Fibroblast of lung (primary cell): ENCODE measurements around the gene PCSK5. TPM values are rescaled to one million over a fixed set of nuclear protein-coding genes. Genes with fewer than 3 reads are reported as not detected.

ENCODE experiments used
- DNase-seq, 2 donors: peaks; one replicate each; pipeline versions ENCODE4 v3.0.0 to v3.0.0-alpha.2; 2010; ENCODE audit warnings: low read depth in 2 of 2
- H2AFZ ChIP-seq: 2 replicates; pipeline ENCODE4 v1.5.1; 2012; ENCODE audit warnings: low read length, control low read depth, inconsistent platforms
- H3K27ac ChIP-seq: 2 replicates; pipeline ENCODE4 v1.5.1; 2011; ENCODE audit warnings: low read length, control low read depth; ENCODE audit not compliant: insufficient read depth
- H3K27me3 ChIP-seq: 2 replicates; pipeline ENCODE4 v1.5.1; 2011; ENCODE audit warnings: mild to moderate bottlenecking, low read length; ENCODE audit not compliant: control insufficient read depth, insufficient read depth
- H3K36me3 ChIP-seq: 2 replicates; pipeline ENCODE4 v1.5.1; 2011; ENCODE audit warnings: low read length; ENCODE audit not compliant: control insufficient read depth, insufficient read depth
- H3K4me1 ChIP-seq: 2 replicates; pipeline ENCODE4 v1.5.1; 2011; ENCODE audit warnings: low read length; ENCODE audit not compliant: control insufficient read depth, insufficient read depth; ENCODE audit errors: extremely low read depth
- H3K4me2 ChIP-seq: 2 replicates; pipeline ENCODE4 v1.5.1; 2011; ENCODE audit warnings: low read length, control low read depth; ENCODE audit not compliant: insufficient read depth; ENCODE audit errors: extremely low read depth
- H3K4me3 ChIP-seq, 4 experiments: fragments of 200-600 bp in 1 of 4; sonication (generic) in 1 of 4; replicated peaks in 1 of 4; 2 replicates each; pipeline ENCODE4 v1.5.1; 2011 to 2016; ENCODE audit warnings: low read length in 4 of 4, low read depth in 3 of 4, mild to moderate bottlenecking in 3 of 4, control low read depth in 2 of 4, inconsistent platforms in 1 of 4, mixed read lengths in 1 of 4; ENCODE audit not compliant: insufficient read depth in 1 of 4; ENCODE audit errors: control extremely low read depth in 1 of 4
- H3K79me2 ChIP-seq: 2 replicates; pipeline ENCODE4 v1.5.1; 2012; ENCODE audit warnings: mild to moderate bottlenecking, low read length, inconsistent platforms; ENCODE audit not compliant: control insufficient read depth, insufficient read depth
- H3K9ac ChIP-seq: 2 replicates; pipeline ENCODE4 v1.5.1; 2011; ENCODE audit warnings: mild to moderate bottlenecking, low read length, control low read depth; ENCODE audit not compliant: insufficient read depth
- H3K9me3 ChIP-seq: 2 replicates; pipeline ENCODE4 v1.5.1; 2012; ENCODE audit warnings: low read depth, low read length; ENCODE audit not compliant: control insufficient read depth, insufficient read depth
- H4K20me1 ChIP-seq: 2 replicates; pipeline ENCODE4 v1.5.1; 2011; ENCODE audit warnings: low read length; ENCODE audit not compliant: control insufficient read depth, insufficient read depth; ENCODE audit errors: extremely low read depth
- EZH2 ChIP-seq: IDR thresholded peaks from 2 replicates; pipeline ENCODE4 v1.5.1; 2012; ENCODE audit warnings: low read length, control low read depth, mild to moderate bottlenecking; ENCODE audit errors: missing control alignments
- polyA plus RNA-seq, 2 donors: library from polyadenylated mRNA; depleted of rRNA in 1 of 2; stranded (reverse) in 1 of 2; unstranded in 1 of 2; fragments of >200 nt; gene quantifications; 2 replicates each; pipeline ENCODE4 v1.2.1, GENCODE V29; 2011 to 2012; ENCODE audit warnings: missing spikeins in 1 of 2
- total RNA-seq: library from RNA; depleted of rRNA; stranded (reverse); fragments of >200 nt; gene quantifications from 2 replicates; pipeline ENCODE4 v1.2.1, GENCODE V29; 2014
- TF ChIP-seq, protein P1 (sequence below), 2 donors: IDR thresholded peaks in 1 of 2; conservative IDR thresholded peaks in 1 of 2; 1 replicate in 1 of 2; 2 replicates in 1 of 2; pipeline ENCODE4 v1.5.1; 2011 to 2012; ENCODE audit warnings: low read length in 2 of 2, control low read depth in 1 of 2, inconsistent platforms in 1 of 2, low read depth in 1 of 2, mild to moderate bottlenecking in 1 of 2

The PCSK5 gene
- total and polyA plus RNA-seq, 2 donors (not counting 1 experiment from before 2014, with no cell fraction given), result 3.1 to 4.8 TPM

GRCh38 chr9:75907329-75907728, 16.9 kb downstream of the PCSK5 start:
- Histone ChIP-seq H3K79me2 (no peaks in the 10 kb centered on the region), H2AFZ (no peak overlapping the region), H3K27me3 (no peaks in the 10 kb centered on the region), H3K36me3 (no peaks in the 10 kb centered on the region), H3K4me2 (no peak overlapping the region), H3K4me1 (peaks cover 2% of the 10 kb centered on the region), H3K27ac (no peak overlapping the region), H3K9ac (no peak overlapping the region), H3K9me3 (no peaks in the 10 kb centered on the region), H3K4me3 (no peak overlapping the region), H4K20me1 (no peaks in the 10 kb centered on the region)
- TF ChIP-seq, protein P1, sequence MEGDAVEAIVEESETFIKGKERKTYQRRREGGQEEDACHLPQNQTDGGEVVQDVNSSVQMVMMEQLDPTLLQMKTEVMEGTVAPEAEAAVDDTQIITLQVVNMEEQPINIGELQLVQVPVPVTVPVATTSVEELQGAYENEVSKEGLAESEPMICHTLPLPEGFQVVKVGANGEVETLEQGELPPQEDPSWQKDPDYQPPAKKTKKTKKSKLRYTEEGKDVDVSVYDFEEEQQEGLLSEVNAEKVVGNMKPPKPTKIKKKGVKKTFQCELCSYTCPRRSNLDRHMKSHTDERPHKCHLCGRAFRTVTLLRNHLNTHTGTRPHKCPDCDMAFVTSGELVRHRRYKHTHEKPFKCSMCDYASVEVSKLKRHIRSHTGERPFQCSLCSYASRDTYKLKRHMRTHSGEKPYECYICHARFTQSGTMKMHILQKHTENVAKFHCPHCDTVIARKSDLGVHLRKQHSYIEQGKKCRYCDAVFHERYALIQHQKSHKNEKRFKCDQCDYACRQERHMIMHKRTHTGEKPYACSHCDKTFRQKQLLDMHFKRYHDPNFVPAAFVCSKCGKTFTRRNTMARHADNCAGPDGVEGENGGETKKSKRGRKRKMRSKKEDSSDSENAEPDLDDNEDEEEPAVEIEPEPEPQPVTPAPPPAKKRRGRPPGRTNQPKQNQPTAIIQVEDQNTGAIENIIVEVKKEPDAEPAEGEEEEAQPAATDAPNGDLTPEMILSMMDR (conservative IDR thresholded peaks at IDR 0.05 in 1 of 2, IDR thresholded peaks at IDR 0.05 in 1 of 2; ENCODE audit: low read depth in 1 of 2, low read length in 2 of 2), result no peak
- TF ChIP-seq EZH2, result no peak
- peak; percentile 62 to 72 for DNase-seq

DNA sequence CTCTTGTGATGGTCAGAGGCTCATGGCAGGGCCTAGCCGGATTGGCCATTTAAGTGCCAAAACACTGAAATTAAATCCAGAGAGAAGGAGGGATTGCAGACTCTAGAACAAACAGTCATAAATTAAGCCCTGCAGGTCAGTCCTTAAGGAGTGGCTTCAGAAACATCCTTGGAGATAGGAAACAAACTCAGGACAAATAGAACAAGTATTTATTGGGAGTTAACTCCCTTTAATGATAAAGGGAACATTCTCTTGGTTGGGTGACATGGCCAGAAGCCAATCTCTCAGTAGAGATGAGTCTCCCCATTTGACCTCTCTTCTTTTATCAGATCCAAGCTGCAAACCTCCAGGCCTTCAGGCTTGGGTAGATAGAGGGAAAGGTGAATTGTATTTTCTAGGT, 17.4 kb downstream of the PCSK5 start:
- DNase-seq, result no peak
- Histone ChIP-seq H3K9me3 (no peaks in the 10 kb centered on the region), H3K27me3 (no peaks in the 10 kb centered on the region), H3K27ac (no peak overlapping the region), H3K9ac (no peak overlapping the region), H4K20me1 (no peaks in the 10 kb centered on the region), H3K4me3 (no peak overlapping the region), H2AFZ (no peak overlapping the region), H3K4me2 (no peak overlapping the region), H3K79me2 (no peaks in the 10 kb centered on the region), H3K36me3 (no peaks in the 10 kb centered on the region), H3K4me1 (peaks cover 2% of the 10 kb centered on the region)
- no peak for TF ChIP-seq EZH2
- TF ChIP-seq, protein P1 (conservative IDR thresholded peaks at IDR 0.05 in 1 of 2, IDR thresholded peaks at IDR 0.05 in 1 of 2; ENCODE audit: low read depth in 1 of 2, low read length in 2 of 2), result no peak

DNA sequence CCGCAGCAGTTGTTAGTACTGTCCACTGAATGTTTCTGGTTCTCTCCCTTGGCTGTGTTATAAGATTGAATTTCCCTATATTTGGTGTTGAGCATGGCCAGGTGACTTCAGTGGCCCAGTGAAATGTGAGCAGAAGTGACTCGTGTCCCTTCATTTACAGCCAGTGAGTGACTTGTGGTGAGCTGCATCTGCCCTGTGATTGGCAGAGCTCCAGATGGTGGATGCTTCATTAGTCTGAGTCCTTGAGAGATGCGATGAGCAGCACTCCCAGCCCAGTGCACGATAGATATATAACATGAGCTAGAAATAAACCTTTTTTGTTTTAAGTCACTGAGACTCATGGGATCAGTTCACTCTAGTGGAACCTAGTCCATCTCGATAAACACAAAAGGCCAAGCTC, 19.3 kb downstream of the PCSK5 start:
- Histone ChIP-seq H3K9me3 (no peaks in the 10 kb centered on the region), H3K4me2 (no peak overlapping the region), H3K4me1 (no peaks in the 10 kb centered on the region), H3K9ac (no peak overlapping the region), H3K27ac (no peak overlapping the region), H3K36me3 (no peaks in the 10 kb centered on the region), H3K79me2 (no peaks in the 10 kb centered on the region), H3K4me3 (no peak overlapping the region), H4K20me1 (no peaks in the 10 kb centered on the region), H3K27me3 (no peaks in the 10 kb centered on the region), H2AFZ (no peak overlapping the region)
- no peak for TF ChIP-seq EZH2
- TF ChIP-seq, protein P1 (conservative IDR thresholded peaks at IDR 0.05 in 1 of 2, IDR thresholded peaks at IDR 0.05 in 1 of 2; ENCODE audit: low read depth in 1 of 2, low read length in 2 of 2), result no peak
- peak in 1 of 2 donors; percentile 16 for DNase-seq
